Heart right ventricle (tissue), 16 donors: Measurements from ENCODE around the gene ATG2B. TPM values are rescaled to one million over a fixed set of nuclear protein-coding genes. Genes with fewer than 3 reads are reported as not detected.

ENCODE experiments used
- ATAC-seq, 8 donors: fragments of 200-7000 bp; cut with Tn5 transposase; one replicate each; pipeline ENCODE4 v1.9.1; 2020; ENCODE audit warnings: mild to moderate bottlenecking in 8 of 8, moderate library complexity in 8 of 8, moderate number of reproducible peaks in 1 of 8
- DNase-seq, 2 donors: peaks; one replicate each; pipeline ENCODE4 v3.0.0-alpha.2; 2020
- H3K27ac ChIP-seq, 10 donors: fragments of 200-600 bp; sonication (generic) in 2 of 10; one replicate each; pipeline versions ENCODE4 v1.5.0 to v1.8.0; 2020 to 2022; ENCODE audit warnings: mild to moderate bottlenecking in 3 of 10
- H3K27me3 ChIP-seq, 7 donors: fragments of 200-600 bp; one replicate each; pipeline ENCODE4 v1.8.0; 2021 to 2022; ENCODE audit warnings: mild to moderate bottlenecking in 2 of 7
- H3K36me3 ChIP-seq, 9 donors: fragments of 200-600 bp; sonication (generic) in 1 of 9; one replicate each; pipeline versions ENCODE4 v1.5.0 to v1.8.0; 2020 to 2022; ENCODE audit warnings: mild to moderate bottlenecking in 2 of 9
- H3K4me1 ChIP-seq, 9 donors: fragments of 200-600 bp; sonication (generic) in 1 of 9; one replicate each; pipeline versions ENCODE4 v1.5.0 to v1.8.0; 2020 to 2022; ENCODE audit warnings: mild to moderate bottlenecking in 4 of 9
- H3K4me3 ChIP-seq, 10 donors: fragments of 200-600 bp; sonication (generic) in 2 of 10; one replicate each; pipeline versions ENCODE4 v1.5.0 to v1.8.0; 2020 to 2022; ENCODE audit warnings: mild to moderate bottlenecking in 7 of 10, moderate library complexity in 2 of 10
- H3K9me3 ChIP-seq, 11 donors: fragments of 200-600 bp in 10 of 11; sonication (generic) in 2 of 11; one replicate each; pipeline versions ENCODE4 v1.5.0 to v1.8.0; 2013 to 2022; ENCODE audit warnings: mild to moderate bottlenecking in 2 of 11, control low read depth in 1 of 11, moderate library complexity in 1 of 11
- CTCF ChIP-seq, 9 donors: fragments of 200-600 bp; sonication (generic) in 2 of 9; IDR thresholded peaks; one replicate each; pipeline versions ENCODE4 v1.5.0 to v1.8.0; 2021 to 2022; ENCODE audit warnings: antibody characterized with exemption in 9 of 9, mild to moderate bottlenecking in 5 of 9, moderate library complexity in 1 of 9
- WGBS, 2 donors: extraction: QIAGEN DNeasy Blood & Tissue Kit; methylation state at CpG; one replicate each; pipeline ENCODE4 v1.1.7; 2013; ENCODE audit warnings: inconsistent platforms in 1 of 2; 5-methylcytosine and 5-hydroxymethylcytosine counted together
- intact Hi-C, 10 donors: fragments of 100-400 bp; cut with DNase I; formaldehyde crosslinking; loops; one replicate each; pipeline versions ENCODE4 v1.11.1 to v1.14.2; 2022
- polyA plus RNA-seq, 2 donors: library from polyadenylated mRNA; stranded (reverse); fragments of 200-250 nt; gene quantifications; one replicate each; pipeline ENCODE4 v1.2.3, GENCODE V29; 2013
- total RNA-seq, 10 donors: library from RNA; stranded (reverse); fragmentation: NEBNext Ultra II Directional in 3 of 10; extraction: Animal tissue kit (Norgen Biotek cat#: 25700) in 3 of 10; gene quantifications; one replicate each; pipeline versions ENCODE4 v1.2.1 to v1.2.4, GENCODE V29; 2021 to 2023
- donor health status: Arrhythmogenic right ventricular cardiomyopathy.
- donor health status: ischemic (EF 13 %, LVEDD 7.1; RV severe dilation, severe dysfunction).
- donor health status: healthy with polysubstance abuse.
- donor health status: DM: no; HTN: yes; CAD: no.
- donor health status: DM: no; HTN: no; CAD: no.
- donor health status: ischemic (EF 25% LVEDD 6.9; RV normal size, moderate dysfunction).
- donor health status: ischemic (EF 25% LVEDD 5.7; RV mildly dilated, moderate dysfunction).
- donor health status: healthy.
- donor health status: DM: yes; HTN: yes; CAD: no.
- donor health status: Ischemic cardiomyopathy.
- donor health status: ischemic (EF 35%, LVEDD 5.7; RV mildly dilated, moderate dysfunction).
- donor health status: nonischemic (EF 11% LVEDD 7.7; RV severe dilation, severe dysfunction).
- donor health status: DM: yes; HTN: yes; CAD: no.
- donor health status: PGD.
- donor health status: ischemic (EF 29% LVEDD 5.4; RV normal size, mild dysfunction).
- donor health status: nonischemic (EF 23%, LVEDD 6.1; RV moderate dilation, normal function).

ATG2B gene
- total and polyA plus RNA-seq, 12 donors = 2.4 to 20.2 (median 14.0) TPM

DNA sequence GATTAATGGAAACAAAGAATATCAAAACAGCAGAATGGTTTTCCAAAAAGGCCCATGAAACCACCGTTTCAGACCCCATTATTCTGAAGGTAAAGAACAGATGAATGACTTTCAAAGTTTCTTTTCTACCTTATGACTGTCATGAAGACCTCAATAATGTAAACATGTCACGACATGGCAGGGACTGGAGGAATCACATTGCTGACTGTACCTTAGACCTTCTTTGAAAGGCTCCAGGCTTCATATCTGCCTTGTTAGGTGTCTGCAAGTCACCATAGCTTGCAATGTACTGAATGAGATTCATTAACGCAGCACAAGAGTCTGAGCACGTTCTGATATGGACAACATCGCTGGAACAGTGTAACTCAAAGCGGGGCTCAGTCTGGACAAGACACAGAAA lies 52.2 kb downstream of the ATG2B start:
- Histone ChIP-seq H3K4me3 (no peak overlapping the region), H3K27me3 (no peaks in the 10 kb centered on the region), H3K27ac (no peak overlapping the region), H3K4me1 (no peaks in the 10 kb centered on the region), H3K36me3 (peaks cover 0 to 97% (median 63%) of the 10 kb centered on the region in 9 donors), H3K9me3 (no peaks in the 10 kb centered on the region)
- ATAC-seq = no peak
- intact Hi-C loops = loop anchor here in 2 of 10 donors (10.0 kb wide), 2 partner anchors 234 to 254 kb away; no protein-coding TSS in a partner anchor
- 91 to 95% methylated on average over 6 of the region's 6 CpGs for WGBS, 2 donors
- DNase-seq = no peak
- TF ChIP-seq CTCF (IDR thresholded peaks at IDR 0.05) = no peak

DNA sequence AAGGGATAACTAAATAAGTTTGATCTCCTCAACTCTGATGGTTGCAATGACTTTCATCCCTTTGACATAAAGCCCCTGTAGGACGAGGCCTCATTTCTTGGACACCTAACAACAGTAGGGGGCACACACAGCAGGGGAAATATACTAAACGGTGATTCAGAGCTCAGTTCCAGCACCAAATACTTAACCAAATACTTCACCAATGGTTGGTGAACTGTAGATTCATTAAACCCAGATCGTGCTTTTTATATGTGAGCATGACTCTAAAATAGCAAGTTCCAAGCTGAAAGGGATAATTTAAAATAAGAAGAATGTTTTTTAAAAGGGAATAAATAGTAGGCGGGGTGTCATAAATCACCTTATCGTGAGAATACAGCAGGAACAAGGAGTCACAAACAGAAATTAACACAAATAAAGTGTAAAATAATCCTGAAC lies 53.2 kb downstream of the ATG2B start:
- intact Hi-C loops = loop anchor here in 3 of 10 donors (5.0 to 10.0 kb wide), 3 partner anchors 112 to 255 kb away; no protein-coding TSS in a partner anchor
- ATAC-seq = no peak

GRCh38 chr14:96309133-96309895 lies 53.8 kb downstream of the ATG2B start:
- Histone ChIP-seq H3K27ac (no peak overlapping the region), H3K9me3 (no peaks in the 10 kb centered on the region), H3K36me3 (peaks cover 0 to 97% (median 58%) of the 10 kb centered on the region in 9 donors), H3K4me3 (no peak overlapping the region), H3K27me3 (no peaks in the 10 kb centered on the region), H3K4me1 (no peaks in the 10 kb centered on the region)
- DNase-seq (no peak), ATAC-seq (no peak)
- WGBS, 2 donors = 95 to 96% methylated on average over 8 of the region's 8 CpGs
- no peak for TF ChIP-seq CTCF (IDR thresholded peaks at IDR 0.05)
- intact Hi-C loops = loop anchor here in 1 of 10 donors (5.0 kb wide), 1 partner anchor 113 kb away; no protein-coding TSS in a partner anchor

More for the DNA sequence above, 53.2 kb downstream of the ATG2B start:
- Histone ChIP-seq H3K4me3 (no peak overlapping the region), H3K27ac (no peak overlapping the region), H3K4me1 (no peaks in the 10 kb centered on the region), H3K27me3 (no peaks in the 10 kb centered on the region), H3K9me3 (no peaks in the 10 kb centered on the region), H3K36me3 (peaks cover 0 to 97% (median 60%) of the 10 kb centered on the region in 9 donors)
- peak in 1 of 9 donors; percentile 8 for TF ChIP-seq CTCF (IDR thresholded peaks at IDR 0.05)
- WGBS, 2 donors = 66 to 69% methylated on average over 5 of the region's 5 CpGs
- DNase-seq = no peak

- TF ChIP-seq CTCF (IDR thresholded peaks at IDR 0.05) = no peak
- DNase-seq = no peak
- Histone ChIP-seq H3K4me3 (no peak overlapping the region), H3K27me3 (no peaks in the 10 kb centered on the region), H3K4me1 (no peaks in the 10 kb centered on the region), H3K27ac (no peak overlapping the region), H3K9me3 (no peaks in the 10 kb centered on the region), H3K36me3 (peaks cover 0 to 97% (median 66%) of the 10 kb centered on the region in 9 donors)
- intact Hi-C loops = loop anchor here in 1 of 10 donors (5.0 kb wide), 1 partner anchor 115 kb away; no protein-coding TSS in a partner anchor
- ATAC-seq = no peak
- 84 to 92% methylated on average over 4 of the region's 4 CpGs for WGBS, 2 donors
Observed at GRCh38 chr14:96307434-96307833, 55.7 kb downstream of the ATG2B start.
